Liver (tissue), 9 donors: ENCODE results near the gene FADS1. TPM values are rescaled to one million over a fixed set of nuclear protein-coding genes. Genes with fewer than 3 reads are reported as not detected.

Experiments
- DNase-seq: peaks from one replicate; pipeline ENCODE4 v3.0.0-alpha.2; 2017; ENCODE audit warnings: low spot score
- H3K27ac ChIP-seq, 2 donors: one replicate each; pipeline ENCODE4 v1.7.0; 2013; ENCODE audit warnings: inconsistent platforms in 2 of 2, low read length in 2 of 2, control low read depth in 1 of 2, low read depth in 1 of 2, mild to moderate bottlenecking in 1 of 2
- H3K27me3 ChIP-seq, 4 donors: one replicate each; pipeline versions ENCODE4 v1.6.1 to v1.7.0; 2013; ENCODE audit warnings: low read length in 3 of 4, inconsistent platforms in 1 of 4, mild to moderate bottlenecking in 1 of 4, moderate library complexity in 1 of 4; ENCODE audit not compliant: control insufficient read depth in 4 of 4, insufficient read depth in 4 of 4
- H3K36me3 ChIP-seq, 4 donors: one replicate each; pipeline versions ENCODE4 v1.6.1 to v1.7.0; 2013; ENCODE audit warnings: low read length in 3 of 4, mild to moderate bottlenecking in 3 of 4, low read depth in 1 of 4, moderate library complexity in 1 of 4; ENCODE audit not compliant: control insufficient read depth in 4 of 4, insufficient read depth in 3 of 4
- H3K4me1 ChIP-seq, 4 donors: one replicate each; pipeline versions ENCODE4 v1.6.1 to v1.7.0; 2013; ENCODE audit warnings: low read length in 3 of 4, mild to moderate bottlenecking in 3 of 4, moderate library complexity in 1 of 4; ENCODE audit not compliant: control insufficient read depth in 4 of 4, insufficient read depth in 4 of 4
- H3K4me3 ChIP-seq, 3 donors: one replicate each; pipeline versions ENCODE4 v1.6.1 to v1.7.0; 2013; ENCODE audit warnings: low read length in 3 of 3, control low read depth in 1 of 3, low read depth in 1 of 3, mild to moderate bottlenecking in 1 of 3
- H3K9ac ChIP-seq, 2 donors: one replicate each; pipeline ENCODE4 v1.7.0; 2013; ENCODE audit warnings: low read length in 2 of 2, mild to moderate bottlenecking in 2 of 2, moderate library complexity in 2 of 2, control low read depth in 1 of 2, low read depth in 1 of 2
- H3K9me3 ChIP-seq, 4 donors: one replicate each; pipeline versions ENCODE4 v1.6.1 to v1.7.0; 2013; ENCODE audit warnings: low read length in 3 of 4; ENCODE audit not compliant: control insufficient read depth in 4 of 4
- EGR1 ChIP-seq, 2 donors: IDR thresholded peaks; 2 replicates each; pipeline ENCODE4 v1.6.1; 2016 to 2018; ENCODE audit warnings: antibody characterized with exemption in 2 of 2, low read depth in 2 of 2
- FOXA1 ChIP-seq: IDR thresholded peaks from 2 replicates; pipeline ENCODE4 v1.6.1; 2016; ENCODE audit warnings: antibody characterized with exemption
- FOXA2 ChIP-seq: IDR thresholded peaks from 2 replicates; pipeline ENCODE4 v1.6.1; 2016; ENCODE audit warnings: antibody characterized with exemption
- HNF4G ChIP-seq: IDR thresholded peaks from 2 replicates; pipeline ENCODE4 v1.6.1; 2016; ENCODE audit warnings: antibody characterized with exemption
- JUND ChIP-seq, 2 donors: IDR thresholded peaks; 2 replicates each; pipeline ENCODE4 v1.6.1; 2016; ENCODE audit warnings: antibody characterized with exemption in 2 of 2
- RAD21 ChIP-seq, 2 donors: IDR thresholded peaks; 2 replicates each; pipeline ENCODE4 v1.6.1; 2016; ENCODE audit warnings: antibody characterized with exemption in 2 of 2, mild to moderate bottlenecking in 2 of 2
- SP1 ChIP-seq: IDR thresholded peaks from 2 replicates; pipeline ENCODE4 v1.6.1; 2018; ENCODE audit warnings: antibody characterized with exemption, mild to moderate bottlenecking
- TAF1 ChIP-seq: conservative IDR thresholded peaks from 2 replicates; pipeline ENCODE4 v1.6.1; 2016; ENCODE audit warnings: antibody characterized with exemption, mild to moderate bottlenecking
- YY1 ChIP-seq: IDR thresholded peaks from 2 replicates; pipeline ENCODE4 v1.6.1; 2016; ENCODE audit warnings: antibody characterized with exemption, mild to moderate bottlenecking
- WGBS: extraction: QIAGEN DNeasy Blood & Tissue Kit; methylation state at CpG from one replicate; pipeline ENCODE4 v1.1.7; 2013; 5-methylcytosine and 5-hydroxymethylcytosine counted together
- polyA plus RNA-seq, 2 donors: library from polyadenylated mRNA; stranded (reverse) in 1 of 2; unstranded in 1 of 2; fragments of 200-250 nt in 1 of 2; fragments of >200 nt in 1 of 2; fragmentation: Nextera tagmentation in 1 of 2; extraction: Ambion mirVana in 1 of 2; gene quantifications; one replicate each; pipeline versions ENCODE4 v1.2.1 to v1.2.3, GENCODE V29; 2013 to 2015
- total RNA-seq, 2 donors: library from RNA; depleted of rRNA; stranded (reverse); fragments of >200 nt; gene quantifications; one replicate each; pipeline ENCODE4 v1.2.3, GENCODE V29; 2014
- TF ChIP-seq, protein P1 (sequence below): IDR thresholded peaks from 2 replicates; pipeline ENCODE4 v1.6.1; 2016; ENCODE audit warnings: antibody characterized with exemption
- TF ChIP-seq, protein P2 (sequence below): IDR thresholded peaks from 2 replicates; pipeline ENCODE4 v1.6.1; 2016; ENCODE audit warnings: antibody characterized with exemption, mild to moderate bottlenecking
- TF ChIP-seq, protein P3 (sequence below): IDR thresholded peaks from 2 replicates; pipeline ENCODE4 v1.6.1; 2016; ENCODE audit warnings: antibody characterized with exemption
- TF ChIP-seq, protein P4 (sequence below): IDR thresholded peaks from 2 replicates; pipeline ENCODE4 v1.6.1; 2016; ENCODE audit warnings: antibody characterized with exemption
- TF ChIP-seq, protein P5 (sequence below): fragments of 150-350 bp; IDR thresholded peaks from 2 replicates; pipeline ENCODE4 v1.5.1; 2017; ENCODE audit warnings: improper control_type of control experiment, low read depth, low read length; ENCODE audit not compliant: missing input control
- donor health status: healthy.
- donor health status: healthy.
- donor health status: healthy.
- donor health status: healthy.
- donor health status: healthy.

Gene FADS1
- total and polyA plus RNA-seq, 4 donors, result 16.8 to 137 (median 58.7) TPM

DNA sequence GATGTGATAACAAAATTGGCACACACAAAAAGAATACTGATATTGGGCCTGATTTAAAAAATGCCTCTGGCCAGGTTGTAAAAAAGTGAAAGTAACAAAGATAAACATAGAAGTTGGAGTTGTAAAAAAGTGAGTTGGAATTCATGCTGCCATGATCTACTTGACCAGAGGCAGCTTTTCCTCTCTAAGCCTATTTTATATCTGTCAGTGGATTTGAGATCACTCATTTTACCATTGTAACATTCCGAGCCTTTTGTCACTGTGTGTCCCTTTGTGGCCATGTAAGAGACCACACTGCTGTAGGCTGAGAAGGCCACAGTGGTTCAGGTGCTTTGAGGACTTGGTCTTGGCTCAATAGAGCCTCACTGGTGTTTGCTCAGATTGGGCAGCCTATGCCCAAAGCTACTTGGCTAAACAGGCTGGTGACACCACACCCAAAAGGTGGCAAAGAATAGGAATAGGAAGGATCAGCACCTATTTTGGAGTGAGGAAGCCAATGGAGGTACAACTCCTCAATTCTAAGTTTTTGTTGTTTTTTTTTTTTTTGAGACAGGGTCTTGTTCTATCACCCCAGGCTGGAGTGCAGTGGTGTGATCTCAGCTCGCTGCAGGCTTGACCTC lies 17.0 kb downstream of the FADS1 start:
- no peak for DNase-seq
- TF ChIP-seq EGR1 (IDR thresholded peaks at IDR 0.05; ENCODE audit: low read depth in 2 of 2) (no peak), TAF1 (no peak), HNF4G (no peak), FOXA2 (no peak), FOXA1 (no peak), JUND (IDR thresholded peaks at IDR 0.05) (no peak), SP1 (no peak)
- TF ChIP-seq, protein P1, sequence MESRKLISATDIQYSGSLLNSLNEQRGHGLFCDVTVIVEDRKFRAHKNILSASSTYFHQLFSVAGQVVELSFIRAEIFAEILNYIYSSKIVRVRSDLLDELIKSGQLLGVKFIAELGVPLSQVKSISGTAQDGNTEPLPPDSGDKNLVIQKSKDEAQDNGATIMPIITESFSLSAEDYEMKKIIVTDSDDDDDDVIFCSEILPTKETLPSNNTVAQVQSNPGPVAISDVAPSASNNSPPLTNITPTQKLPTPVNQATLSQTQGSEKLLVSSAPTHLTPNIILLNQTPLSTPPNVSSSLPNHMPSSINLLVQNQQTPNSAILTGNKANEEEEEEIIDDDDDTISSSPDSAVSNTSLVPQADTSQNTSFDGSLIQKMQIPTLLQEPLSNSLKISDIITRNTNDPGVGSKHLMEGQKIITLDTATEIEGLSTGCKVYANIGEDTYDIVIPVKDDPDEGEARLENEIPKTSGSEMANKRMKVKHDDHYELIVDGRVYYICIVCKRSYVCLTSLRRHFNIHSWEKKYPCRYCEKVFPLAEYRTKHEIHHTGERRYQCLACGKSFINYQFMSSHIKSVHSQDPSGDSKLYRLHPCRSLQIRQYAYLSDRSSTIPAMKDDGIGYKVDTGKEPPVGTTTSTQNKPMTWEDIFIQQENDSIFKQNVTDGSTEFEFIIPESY, result no peak
- TF ChIP-seq, protein P2, sequence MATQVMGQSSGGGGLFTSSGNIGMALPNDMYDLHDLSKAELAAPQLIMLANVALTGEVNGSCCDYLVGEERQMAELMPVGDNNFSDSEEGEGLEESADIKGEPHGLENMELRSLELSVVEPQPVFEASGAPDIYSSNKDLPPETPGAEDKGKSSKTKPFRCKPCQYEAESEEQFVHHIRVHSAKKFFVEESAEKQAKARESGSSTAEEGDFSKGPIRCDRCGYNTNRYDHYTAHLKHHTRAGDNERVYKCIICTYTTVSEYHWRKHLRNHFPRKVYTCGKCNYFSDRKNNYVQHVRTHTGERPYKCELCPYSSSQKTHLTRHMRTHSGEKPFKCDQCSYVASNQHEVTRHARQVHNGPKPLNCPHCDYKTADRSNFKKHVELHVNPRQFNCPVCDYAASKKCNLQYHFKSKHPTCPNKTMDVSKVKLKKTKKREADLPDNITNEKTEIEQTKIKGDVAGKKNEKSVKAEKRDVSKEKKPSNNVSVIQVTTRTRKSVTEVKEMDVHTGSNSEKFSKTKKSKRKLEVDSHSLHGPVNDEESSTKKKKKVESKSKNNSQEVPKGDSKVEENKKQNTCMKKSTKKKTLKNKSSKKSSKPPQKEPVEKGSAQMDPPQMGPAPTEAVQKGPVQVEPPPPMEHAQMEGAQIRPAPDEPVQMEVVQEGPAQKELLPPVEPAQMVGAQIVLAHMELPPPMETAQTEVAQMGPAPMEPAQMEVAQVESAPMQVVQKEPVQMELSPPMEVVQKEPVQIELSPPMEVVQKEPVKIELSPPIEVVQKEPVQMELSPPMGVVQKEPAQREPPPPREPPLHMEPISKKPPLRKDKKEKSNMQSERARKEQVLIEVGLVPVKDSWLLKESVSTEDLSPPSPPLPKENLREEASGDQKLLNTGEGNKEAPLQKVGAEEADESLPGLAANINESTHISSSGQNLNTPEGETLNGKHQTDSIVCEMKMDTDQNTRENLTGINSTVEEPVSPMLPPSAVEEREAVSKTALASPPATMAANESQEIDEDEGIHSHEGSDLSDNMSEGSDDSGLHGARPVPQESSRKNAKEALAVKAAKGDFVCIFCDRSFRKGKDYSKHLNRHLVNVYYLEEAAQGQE, result no peak
- TF ChIP-seq, protein P3, sequence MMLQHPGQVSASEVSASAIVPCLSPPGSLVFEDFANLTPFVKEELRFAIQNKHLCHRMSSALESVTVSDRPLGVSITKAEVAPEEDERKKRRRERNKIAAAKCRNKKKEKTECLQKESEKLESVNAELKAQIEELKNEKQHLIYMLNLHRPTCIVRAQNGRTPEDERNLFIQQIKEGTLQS, result no peak
- TF ChIP-seq, protein P4, sequence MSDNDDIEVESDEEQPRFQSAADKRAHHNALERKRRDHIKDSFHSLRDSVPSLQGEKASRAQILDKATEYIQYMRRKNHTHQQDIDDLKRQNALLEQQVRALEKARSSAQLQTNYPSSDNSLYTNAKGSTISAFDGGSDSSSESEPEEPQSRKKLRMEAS, result no peak
- TF ChIP-seq, protein P5, sequence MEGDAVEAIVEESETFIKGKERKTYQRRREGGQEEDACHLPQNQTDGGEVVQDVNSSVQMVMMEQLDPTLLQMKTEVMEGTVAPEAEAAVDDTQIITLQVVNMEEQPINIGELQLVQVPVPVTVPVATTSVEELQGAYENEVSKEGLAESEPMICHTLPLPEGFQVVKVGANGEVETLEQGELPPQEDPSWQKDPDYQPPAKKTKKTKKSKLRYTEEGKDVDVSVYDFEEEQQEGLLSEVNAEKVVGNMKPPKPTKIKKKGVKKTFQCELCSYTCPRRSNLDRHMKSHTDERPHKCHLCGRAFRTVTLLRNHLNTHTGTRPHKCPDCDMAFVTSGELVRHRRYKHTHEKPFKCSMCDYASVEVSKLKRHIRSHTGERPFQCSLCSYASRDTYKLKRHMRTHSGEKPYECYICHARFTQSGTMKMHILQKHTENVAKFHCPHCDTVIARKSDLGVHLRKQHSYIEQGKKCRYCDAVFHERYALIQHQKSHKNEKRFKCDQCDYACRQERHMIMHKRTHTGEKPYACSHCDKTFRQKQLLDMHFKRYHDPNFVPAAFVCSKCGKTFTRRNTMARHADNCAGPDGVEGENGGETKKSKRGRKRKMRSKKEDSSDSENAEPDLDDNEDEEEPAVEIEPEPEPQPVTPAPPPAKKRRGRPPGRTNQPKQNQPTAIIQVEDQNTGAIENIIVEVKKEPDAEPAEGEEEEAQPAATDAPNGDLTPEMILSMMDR, result no peak
- peaks cover 0 to 13% (median 5%) of the 10 kb centered on the region in 4 donors for H3K4me1 ChIP-seq
- H3K36me3 ChIP-seq, result peaks cover 3 to 27% (median 9%) of the 10 kb centered on the region in 4 donors
- no peak overlapping the region for H3K9ac ChIP-seq
- H3K4me3 ChIP-seq, result no peak overlapping the region
- no peaks in the 10 kb centered on the region for H3K27me3 ChIP-seq
- no peaks in the 10 kb centered on the region for H3K9me3 ChIP-seq
- WGBS, result 98% methylated on average over 2 of the region's 2 CpGs
- H3K27ac ChIP-seq, result no peak overlapping the region

DNA sequence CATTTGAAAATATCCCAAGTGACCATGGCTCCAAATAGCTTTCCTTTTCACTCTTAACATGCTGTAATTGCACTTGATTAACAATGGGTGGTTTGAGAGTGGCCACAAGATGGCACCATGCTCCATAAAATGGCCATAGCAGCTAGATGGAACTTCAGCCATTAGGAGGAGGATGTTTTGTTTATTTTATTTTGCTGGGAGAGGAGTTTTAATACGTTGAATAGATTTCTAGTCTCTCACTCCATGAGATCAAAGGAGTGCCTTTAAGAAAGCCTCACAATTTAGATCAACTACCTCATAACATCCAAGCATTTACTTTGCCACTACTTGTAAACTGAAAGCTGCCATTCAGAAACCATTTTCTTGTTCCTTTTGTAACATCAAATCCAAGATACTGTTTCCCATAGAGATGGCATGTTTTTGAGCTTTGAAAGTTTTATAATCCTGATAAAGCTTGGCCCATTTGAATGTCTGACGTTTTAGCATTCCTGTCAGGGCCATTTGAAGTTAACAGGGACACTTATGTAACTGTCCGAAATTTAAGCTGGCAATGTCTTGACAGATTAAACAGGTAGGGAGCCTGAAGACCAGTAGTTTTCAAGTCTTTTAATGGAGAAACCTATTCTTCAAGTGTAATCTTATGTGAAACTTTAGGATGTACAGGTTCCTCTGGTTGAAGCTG lies 19.4 kb downstream of the FADS1 start:
- Histone ChIP-seq H3K9ac (peak overlapping the region in 1 of 2 donors; percentile 8), H3K27me3 (no peaks in the 10 kb centered on the region), H3K4me1 (peaks cover 0 to 22% (median 15%) of the 10 kb centered on the region in 4 donors), H3K36me3 (peaks cover 0 to 5% (median 2%) of the 10 kb centered on the region in 4 donors), H3K4me3 (no peak overlapping the region), H3K9me3 (no peaks in the 10 kb centered on the region), H3K27ac (peak overlapping the region; percentile 5 to 7)
- DNase-seq, result peak; percentile 80
- 16% methylated on average over 3 of the region's 3 CpGs for WGBS
- TF ChIP-seq YY1 (peak; percentile 82), RAD21 (IDR thresholded peaks at IDR 0.05) (peak; percentile 97), FOXA1 (no peak)
- TF ChIP-seq, protein P5, result peak; percentile 93
- TF ChIP-seq, protein P3, result no peak
